Stimulated activated CD8-positive, alpha-beta memory T cell treated with anti-CD3 and anti-CD28 coated beads, Interleukin-4, amount 100 ng/mL, for 24 hours (primary cell): ENCODE data around the gene SMARCD1.

Source experiments
- DNase-seq: peaks from one replicate; pipeline ENCODE4 v3.0.0-alpha.2; 2020; ENCODE audit warnings: low read depth

The SMARCD1 gene

GRCh38 chr12:50084775-50085614 is at the start of gene SMARCD1:
Gene SMARCD1 (plus strand): TSS chr12:50085342. CDS start chr12:50085370, 28 bp downstream.
- DNase-seq: peak; percentile 85

GRCh38 chr12:50038336-50038735 is 46.8 kb upstream of the SMARCD1 start:
- no peak for DNase-seq

GRCh38 chr12:50039151-50039835 is 45.8 kb upstream of the SMARCD1 start:
- DNase-seq: peak; percentile 82

DNA sequence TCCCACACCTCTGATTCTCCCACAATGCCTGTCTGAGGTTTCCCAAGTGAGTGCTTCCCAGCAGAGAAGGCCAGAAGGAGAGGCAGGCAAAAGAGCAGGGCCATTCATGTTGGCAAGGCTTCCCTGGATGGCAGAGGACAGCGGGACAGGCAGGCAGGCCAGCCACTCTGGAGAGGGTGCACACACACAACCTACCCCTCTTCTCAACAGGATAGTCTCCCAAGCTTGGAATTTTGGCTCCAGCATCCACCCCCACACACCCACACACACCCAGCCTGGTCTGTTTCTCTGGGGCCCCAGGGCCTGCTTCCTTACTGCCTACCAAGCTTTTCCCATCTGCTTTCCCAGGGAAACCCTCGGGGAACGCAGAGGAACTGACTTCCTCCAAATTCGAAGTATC is 44.5 kb upstream of the SMARCD1 start:
- DNase-seq: no peak

DNA sequence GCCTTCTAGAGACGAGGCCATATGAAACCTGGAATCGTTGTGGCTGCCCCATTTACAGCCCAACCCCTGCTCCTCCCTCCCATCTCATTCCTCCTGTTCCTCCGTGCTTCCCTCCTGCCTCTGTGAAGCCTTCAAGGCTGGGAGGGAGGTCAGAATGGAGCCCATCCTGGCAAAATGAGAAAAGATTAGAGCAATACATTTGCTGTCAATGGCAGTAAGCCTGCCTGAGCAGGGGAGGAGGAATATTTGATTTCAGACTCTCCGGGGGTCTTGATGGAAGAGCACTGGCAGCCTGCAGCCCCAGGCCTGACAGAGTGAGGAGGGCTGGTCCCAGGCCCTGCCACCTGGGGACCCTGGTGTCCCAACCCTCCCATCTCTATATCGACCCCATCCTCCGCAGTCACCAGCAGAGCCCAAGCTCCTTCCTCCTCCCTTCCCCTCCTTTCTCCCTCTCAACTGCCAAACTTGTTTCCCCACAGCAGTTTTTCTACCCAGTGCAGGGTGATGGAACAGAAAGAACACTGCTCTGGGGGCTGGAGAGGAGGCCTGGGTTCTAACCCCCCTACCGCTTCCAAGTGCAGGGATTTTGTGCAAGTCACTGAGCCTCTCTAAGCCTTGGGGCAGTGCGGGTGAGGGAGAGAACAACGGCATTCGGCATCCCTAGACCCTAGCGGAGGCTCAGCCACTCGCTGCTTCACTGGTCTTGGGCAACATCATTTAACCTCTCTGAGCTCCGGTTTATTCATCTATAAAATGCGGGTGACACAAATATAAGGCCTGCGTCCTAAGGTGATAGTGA is 43.9 kb upstream of the SMARCD1 start:
- no peak for DNase-seq

- DNase-seq: no peak
These were observed 43.2 kb upstream of the SMARCD1 start for GRCh38 chr12:50041962-50042361.

- DNase-seq: no peak
These were observed 42.4 kb upstream of the SMARCD1 start for GRCh38 chr12:50042693-50043092.

GRCh38 chr12:50043308-50043707 is 41.8 kb upstream of the SMARCD1 start:
- DNase-seq: no peak

GRCh38 chr12:50043854-50044253 is 41.3 kb upstream of the SMARCD1 start:
- DNase-seq: no peak

- DNase-seq: no peak
These were observed 37.4 kb upstream of the SMARCD1 start for GRCh38 chr12:50047693-50048250.

GRCh38 chr12:50049254-50050118 is 35.7 kb upstream of the SMARCD1 start:
- DNase-seq: no peak

GRCh38 chr12:50050119-50050385 is 35.1 kb upstream of the SMARCD1 start:
- no peak for DNase-seq

GRCh38 chr12:50050410-50051098 is 34.6 kb upstream of the SMARCD1 start:
- no peak for DNase-seq

DNA sequence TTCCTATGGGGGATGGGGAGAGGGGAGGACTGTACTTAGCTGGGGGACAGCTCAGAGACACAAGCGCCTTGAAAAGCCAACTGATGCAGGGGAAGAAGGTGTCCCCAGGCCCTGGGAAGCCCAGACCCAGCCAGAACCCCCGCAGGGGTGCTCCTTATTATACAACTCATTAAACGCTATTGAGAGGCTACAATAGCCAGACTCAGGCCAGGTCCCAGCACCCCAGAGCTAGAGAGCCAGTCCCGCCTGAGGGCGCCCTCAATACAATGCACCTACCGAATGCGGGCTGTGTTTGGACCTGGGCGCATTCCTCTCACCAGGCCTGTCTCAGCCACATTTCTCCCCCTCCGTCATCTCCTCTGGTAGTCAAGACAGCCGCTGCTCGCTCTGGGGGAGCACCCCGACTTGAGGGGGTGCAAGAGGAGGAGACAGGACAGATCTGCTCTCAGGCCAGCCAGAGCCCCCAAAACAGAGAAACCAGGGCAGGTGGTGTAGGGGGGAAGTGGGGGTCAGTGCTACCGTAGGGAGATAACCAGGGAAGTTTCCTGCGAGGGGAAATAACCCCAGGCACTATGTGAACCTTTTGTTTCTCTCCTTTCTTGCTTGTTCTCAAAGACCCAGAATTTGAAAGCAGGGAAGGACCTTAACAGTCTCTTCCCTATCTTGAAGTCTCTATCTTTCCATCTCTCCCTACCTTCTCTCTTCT is 33.9 kb upstream of the SMARCD1 start:
- DNase-seq: no peak

- DNase-seq: no peak
These were observed 32.6 kb upstream of the SMARCD1 start for GRCh38 chr12:50052544-50052943.

DNA sequence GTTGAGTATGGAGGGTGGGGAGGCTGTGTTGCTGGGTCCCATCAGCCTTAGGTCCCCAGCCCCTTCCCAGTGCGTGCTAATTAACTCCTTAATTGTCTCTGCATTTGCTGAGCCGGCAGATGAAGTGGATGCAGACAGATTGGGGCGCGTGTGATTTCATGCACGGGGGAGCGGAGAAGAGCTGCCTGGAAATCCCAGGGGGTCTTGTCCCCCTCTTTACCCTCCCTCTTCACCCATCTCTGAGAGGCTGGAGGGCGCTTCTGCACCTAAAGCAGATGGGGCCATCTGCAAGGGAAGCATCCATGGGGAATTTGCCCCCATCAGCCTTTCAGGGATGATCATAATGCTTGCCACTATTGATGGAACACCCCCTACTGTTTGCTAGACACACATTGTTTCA is 32.2 kb upstream of the SMARCD1 start:
- no peak for DNase-seq

DNA sequence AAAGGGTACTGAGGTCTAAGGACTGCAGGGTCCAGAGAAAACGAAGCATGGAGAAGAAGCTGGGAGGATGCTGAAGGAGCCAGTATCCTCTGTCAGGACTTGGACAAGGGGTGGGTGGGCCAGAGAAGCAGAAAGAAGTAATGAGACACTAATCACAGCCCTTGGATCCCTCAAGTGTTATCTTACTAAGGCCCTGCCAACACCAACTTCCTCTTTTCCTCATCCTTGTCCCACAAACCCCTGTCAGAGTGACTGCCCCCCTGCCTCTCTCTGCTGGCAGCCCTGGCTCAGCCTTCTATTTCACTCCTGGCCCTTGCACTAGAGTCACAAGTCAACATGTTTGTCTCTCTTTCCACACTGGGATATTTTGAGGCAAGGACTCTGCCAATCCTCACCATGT is 31.6 kb upstream of the SMARCD1 start:
- no peak for DNase-seq

GRCh38 chr12:50055831-50056638 is 29.1 kb upstream of the SMARCD1 start:
- peak; percentile 30 for DNase-seq

DNA sequence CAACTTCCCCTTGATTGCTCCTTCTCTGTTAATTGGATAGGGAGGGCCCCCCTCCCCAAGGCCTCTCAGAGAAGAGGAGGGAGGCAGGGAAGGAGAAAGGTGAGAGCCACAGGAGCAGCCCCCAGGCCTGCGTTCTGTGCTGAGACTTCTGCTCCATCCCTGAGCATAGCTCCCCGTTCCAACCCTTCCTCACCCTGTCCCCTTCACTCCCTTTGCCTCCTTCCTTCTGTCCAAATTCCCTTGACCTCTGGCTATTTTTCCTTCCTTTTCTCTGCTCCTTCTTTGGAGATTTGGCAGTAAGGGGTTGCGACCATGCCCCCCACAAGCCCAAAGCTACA is 28.5 kb upstream of the SMARCD1 start:
- no peak for DNase-seq
